ENCODE results near the gene HSF4. TPM values are rescaled to one million over a fixed set of nuclear protein-coding genes. Genes with fewer than 3 reads are reported as not detected.

Gene HSF4
- total RNA-seq, 1 experiment from 2014 or later, result 17.9 TPM

GRCh38 chr16:67211674-67212073 is 47.1 kb downstream of the HSF4 start:
- in situ Hi-C loops (cut with HindIII; ENCODE audit: low sequenced_read_pairs), result no loop called here
- no peak for DNase-seq (ENCODE audit: low spot score)

GRCh38 chr16:67212766-67213165 is 48.2 kb downstream of the HSF4 start:
- in situ Hi-C loops (cut with HindIII; ENCODE audit: low sequenced_read_pairs), result no loop called here
- no peak for DNase-seq (ENCODE audit: low spot score)

- in situ Hi-C loops (cut with HindIII; ENCODE audit: low sequenced_read_pairs), result no loop called here
- DNase-seq (ENCODE audit: low spot score), result no peak
Observed at GRCh38 chr16:67213197-67214019, 48.9 kb downstream of the HSF4 start.

- in situ Hi-C loops (cut with HindIII; ENCODE audit: low sequenced_read_pairs), result no loop called here
- DNase-seq (ENCODE audit: low spot score), result no peak
Observed at GRCh38 chr16:67215706-67216105, 51.2 kb downstream of the HSF4 start.

GRCh38 chr16:67216612-67217490 is 52.3 kb downstream of the HSF4 start:
- in situ Hi-C loops (cut with HindIII; ENCODE audit: low sequenced_read_pairs), result no loop called here
- DNase-seq (ENCODE audit: low spot score), result no peak

Other genes with a start within 250 kb of the HSF4 start
- 0.25 TPM in 1 of 2 replicates, not detected in the other for gene CDH16, start 245.9 kb upstream of the HSF4 start, total RNA-seq (2014; rRNA removed; shearing (Covaris generic))
- gene RRAD, start 239.2 kb upstream of the HSF4 start, total RNA-seq (2014; rRNA removed; shearing (Covaris generic)), result 0.25 TPM in 1 of 2 replicates, not detected in the other
- 140 and 172 TPM in 2 replicates for gene CIAO2B, start 230.3 kb upstream of the HSF4 start, total RNA-seq (2014; rRNA removed; shearing (Covaris generic))
- gene CES2, start 229.2 kb upstream of the HSF4 start, total RNA-seq (2014; rRNA removed; shearing (Covaris generic)), result 41.2 and 45.0 TPM in 2 replicates
- 3.8 and 4.9 TPM in 2 replicates for gene CES3, start 203.5 kb upstream of the HSF4 start, total RNA-seq (2014; rRNA removed; shearing (Covaris generic))
- gene CES4A, start 176.2 kb upstream of the HSF4 start, total RNA-seq (2014; rRNA removed; shearing (Covaris generic)), result 0.34 TPM in 1 of 2 replicates, not detected in the other
- gene CBFB, start 135.6 kb upstream of the HSF4 start, total RNA-seq (2014; rRNA removed; shearing (Covaris generic)), result 17.0 and 40.9 TPM in 2 replicates
- 35.3 and 40.9 TPM in 2 replicates for gene PHAF1, start 54.8 kb upstream of the HSF4 start, total RNA-seq (2014; rRNA removed; shearing (Covaris generic))
- gene B3GNT9, start 13.7 kb upstream of the HSF4 start, total RNA-seq (2014; rRNA removed; shearing (Covaris generic)), result 0.55 TPM in 1 of 2 replicates, not detected in the other
- gene TRADD, start 4.8 kb upstream of the HSF4 start, total RNA-seq (2014; rRNA removed; shearing (Covaris generic)), result 8.8 and 15.4 TPM in 2 replicates
- gene FBXL8, start 4.8 kb upstream of the HSF4 start, total RNA-seq (2014; rRNA removed; shearing (Covaris generic)), result 8.2 and 10.4 TPM in 2 replicates
- 13.4 and 17.5 TPM in 2 replicates for gene NOL3, start 5.8 kb downstream of the HSF4 start, total RNA-seq (2014; rRNA removed; shearing (Covaris generic))
- 19.1 and 33.4 TPM in 2 replicates for gene MATCAP1, start 19.2 kb downstream of the HSF4 start, total RNA-seq (2014; rRNA removed; shearing (Covaris generic))
- 0.24 and 0.25 TPM in 2 replicates for gene EXOC3L1, start 25.4 kb downstream of the HSF4 start, total RNA-seq (2014; rRNA removed; shearing (Covaris generic))
- 95.3 and 123 TPM in 2 replicates for gene E2F4, start 27.4 kb downstream of the HSF4 start, total RNA-seq (2014; rRNA removed; shearing (Covaris generic))
- 0.61 and 1.0 TPM in 2 replicates for gene ELMO3, start 34.4 kb downstream of the HSF4 start, total RNA-seq (2014; rRNA removed; shearing (Covaris generic))
- gene TMEM208, start 62.4 kb downstream of the HSF4 start, total RNA-seq (2014; rRNA removed; shearing (Covaris generic)), result 64.4 and 90.0 TPM in 2 replicates
- 19.2 and 23.6 TPM in 2 replicates for gene FHOD1, start 82.7 kb downstream of the HSF4 start, total RNA-seq (2014; rRNA removed; shearing (Covaris generic))
- 1.0 and 4.8 TPM in 2 replicates for gene SLC9A5, start 84.2 kb downstream of the HSF4 start, total RNA-seq (2014; rRNA removed; shearing (Covaris generic))
- gene PLEKHG4, start 114.8 kb downstream of the HSF4 start, total RNA-seq (2014; rRNA removed; shearing (Covaris generic)), result 15.7 and 27.0 TPM in 2 replicates
- 0.37 and 0.51 TPM in 2 replicates for gene KCTD19, start 162.0 kb downstream of the HSF4 start, total RNA-seq (2014; rRNA removed; shearing (Covaris generic))
- not detected in 2 replicates for gene LRRC36, start 162.1 kb downstream of the HSF4 start, total RNA-seq (2014; rRNA removed; shearing (Covaris generic))
- gene TPPP3, start 228.8 kb downstream of the HSF4 start, total RNA-seq (2014; rRNA removed; shearing (Covaris generic)), result 1.6 and 1.8 TPM in 2 replicates